HL-60 (cell line): ENCODE measurements around the gene MCU.

ENCODE experiments used
- GABPA ChIP-seq: IDR thresholded peaks from 2 replicates; pipeline ENCODE4 v1.6.1; 2012; ENCODE audit warnings: low read depth
- POLR2AphosphoS5 ChIP-seq: IDR thresholded peaks from 2 replicates; pipeline ENCODE4 v1.6.1; 2012; ENCODE audit warnings: low read depth
- SPI1 ChIP-seq: IDR thresholded peaks from 2 replicates; pipeline ENCODE4 v1.6.1; 2012; ENCODE audit warnings: low read depth, mild to moderate bottlenecking, borderline replicate concordance
- TF ChIP-seq, protein P1 (sequence below): IDR thresholded peaks from one replicate; pipeline ENCODE4 v1.5.1; 2011; ENCODE audit warnings: low read length, control low read depth, inconsistent platforms; ENCODE audit not compliant: insufficient read depth
- TF ChIP-seq, protein P2 (sequence below): IDR thresholded peaks from 2 replicates; pipeline ENCODE4 v1.6.1; 2012; ENCODE audit warnings: low read depth; ENCODE audit not compliant: insufficient replicate concordance

DNA sequence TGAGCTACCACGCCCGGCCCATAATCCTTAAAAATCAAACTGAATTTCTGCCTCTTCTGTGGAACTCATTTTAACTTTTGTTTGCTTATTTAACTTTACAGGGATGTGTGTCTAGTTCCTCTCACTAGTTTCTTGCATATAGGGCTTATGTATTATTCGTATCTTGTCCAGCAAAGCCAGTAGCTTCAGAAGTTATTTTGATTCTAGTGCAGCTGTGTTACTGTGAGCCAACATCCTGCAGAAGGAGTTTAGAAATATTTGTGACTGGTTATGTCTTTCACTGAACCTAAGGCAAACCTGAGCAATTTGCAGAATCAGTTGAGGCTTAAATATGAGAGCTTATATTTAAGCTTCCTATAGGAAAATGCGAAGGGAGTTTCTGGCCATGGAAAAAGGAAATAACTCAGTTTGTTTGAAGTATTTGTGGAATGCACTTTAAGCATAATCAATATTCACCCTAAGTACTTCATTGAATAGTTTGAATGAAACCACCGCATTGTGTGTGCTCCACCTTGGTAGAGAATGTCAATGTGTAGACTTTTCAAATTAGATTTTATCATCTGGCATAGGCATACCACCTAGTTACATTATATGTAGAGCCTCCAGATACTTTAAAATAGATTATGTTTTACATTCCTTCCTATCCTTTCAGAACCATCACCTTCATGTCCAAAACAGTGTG is 90.8 kb downstream of the MCU start:
- TF ChIP-seq, protein P1, sequence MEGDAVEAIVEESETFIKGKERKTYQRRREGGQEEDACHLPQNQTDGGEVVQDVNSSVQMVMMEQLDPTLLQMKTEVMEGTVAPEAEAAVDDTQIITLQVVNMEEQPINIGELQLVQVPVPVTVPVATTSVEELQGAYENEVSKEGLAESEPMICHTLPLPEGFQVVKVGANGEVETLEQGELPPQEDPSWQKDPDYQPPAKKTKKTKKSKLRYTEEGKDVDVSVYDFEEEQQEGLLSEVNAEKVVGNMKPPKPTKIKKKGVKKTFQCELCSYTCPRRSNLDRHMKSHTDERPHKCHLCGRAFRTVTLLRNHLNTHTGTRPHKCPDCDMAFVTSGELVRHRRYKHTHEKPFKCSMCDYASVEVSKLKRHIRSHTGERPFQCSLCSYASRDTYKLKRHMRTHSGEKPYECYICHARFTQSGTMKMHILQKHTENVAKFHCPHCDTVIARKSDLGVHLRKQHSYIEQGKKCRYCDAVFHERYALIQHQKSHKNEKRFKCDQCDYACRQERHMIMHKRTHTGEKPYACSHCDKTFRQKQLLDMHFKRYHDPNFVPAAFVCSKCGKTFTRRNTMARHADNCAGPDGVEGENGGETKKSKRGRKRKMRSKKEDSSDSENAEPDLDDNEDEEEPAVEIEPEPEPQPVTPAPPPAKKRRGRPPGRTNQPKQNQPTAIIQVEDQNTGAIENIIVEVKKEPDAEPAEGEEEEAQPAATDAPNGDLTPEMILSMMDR = no peak
- no peak for TF ChIP-seq GABPA
- TF ChIP-seq, protein P2, sequence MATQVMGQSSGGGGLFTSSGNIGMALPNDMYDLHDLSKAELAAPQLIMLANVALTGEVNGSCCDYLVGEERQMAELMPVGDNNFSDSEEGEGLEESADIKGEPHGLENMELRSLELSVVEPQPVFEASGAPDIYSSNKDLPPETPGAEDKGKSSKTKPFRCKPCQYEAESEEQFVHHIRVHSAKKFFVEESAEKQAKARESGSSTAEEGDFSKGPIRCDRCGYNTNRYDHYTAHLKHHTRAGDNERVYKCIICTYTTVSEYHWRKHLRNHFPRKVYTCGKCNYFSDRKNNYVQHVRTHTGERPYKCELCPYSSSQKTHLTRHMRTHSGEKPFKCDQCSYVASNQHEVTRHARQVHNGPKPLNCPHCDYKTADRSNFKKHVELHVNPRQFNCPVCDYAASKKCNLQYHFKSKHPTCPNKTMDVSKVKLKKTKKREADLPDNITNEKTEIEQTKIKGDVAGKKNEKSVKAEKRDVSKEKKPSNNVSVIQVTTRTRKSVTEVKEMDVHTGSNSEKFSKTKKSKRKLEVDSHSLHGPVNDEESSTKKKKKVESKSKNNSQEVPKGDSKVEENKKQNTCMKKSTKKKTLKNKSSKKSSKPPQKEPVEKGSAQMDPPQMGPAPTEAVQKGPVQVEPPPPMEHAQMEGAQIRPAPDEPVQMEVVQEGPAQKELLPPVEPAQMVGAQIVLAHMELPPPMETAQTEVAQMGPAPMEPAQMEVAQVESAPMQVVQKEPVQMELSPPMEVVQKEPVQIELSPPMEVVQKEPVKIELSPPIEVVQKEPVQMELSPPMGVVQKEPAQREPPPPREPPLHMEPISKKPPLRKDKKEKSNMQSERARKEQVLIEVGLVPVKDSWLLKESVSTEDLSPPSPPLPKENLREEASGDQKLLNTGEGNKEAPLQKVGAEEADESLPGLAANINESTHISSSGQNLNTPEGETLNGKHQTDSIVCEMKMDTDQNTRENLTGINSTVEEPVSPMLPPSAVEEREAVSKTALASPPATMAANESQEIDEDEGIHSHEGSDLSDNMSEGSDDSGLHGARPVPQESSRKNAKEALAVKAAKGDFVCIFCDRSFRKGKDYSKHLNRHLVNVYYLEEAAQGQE = no peak
- no peak for TF ChIP-seq POLR2AphosphoS5
- TF ChIP-seq SPI1 = no peak
